ENCODE results near the gene DLK1. TPM values are rescaled to one million over a fixed set of nuclear protein-coding genes. Genes with fewer than 3 reads are reported as not detected.

The DLK1 gene
- total and polyA plus RNA-seq, 2 donors from 2014 or later = 0.17 TPM; not detected in 1

DNA sequence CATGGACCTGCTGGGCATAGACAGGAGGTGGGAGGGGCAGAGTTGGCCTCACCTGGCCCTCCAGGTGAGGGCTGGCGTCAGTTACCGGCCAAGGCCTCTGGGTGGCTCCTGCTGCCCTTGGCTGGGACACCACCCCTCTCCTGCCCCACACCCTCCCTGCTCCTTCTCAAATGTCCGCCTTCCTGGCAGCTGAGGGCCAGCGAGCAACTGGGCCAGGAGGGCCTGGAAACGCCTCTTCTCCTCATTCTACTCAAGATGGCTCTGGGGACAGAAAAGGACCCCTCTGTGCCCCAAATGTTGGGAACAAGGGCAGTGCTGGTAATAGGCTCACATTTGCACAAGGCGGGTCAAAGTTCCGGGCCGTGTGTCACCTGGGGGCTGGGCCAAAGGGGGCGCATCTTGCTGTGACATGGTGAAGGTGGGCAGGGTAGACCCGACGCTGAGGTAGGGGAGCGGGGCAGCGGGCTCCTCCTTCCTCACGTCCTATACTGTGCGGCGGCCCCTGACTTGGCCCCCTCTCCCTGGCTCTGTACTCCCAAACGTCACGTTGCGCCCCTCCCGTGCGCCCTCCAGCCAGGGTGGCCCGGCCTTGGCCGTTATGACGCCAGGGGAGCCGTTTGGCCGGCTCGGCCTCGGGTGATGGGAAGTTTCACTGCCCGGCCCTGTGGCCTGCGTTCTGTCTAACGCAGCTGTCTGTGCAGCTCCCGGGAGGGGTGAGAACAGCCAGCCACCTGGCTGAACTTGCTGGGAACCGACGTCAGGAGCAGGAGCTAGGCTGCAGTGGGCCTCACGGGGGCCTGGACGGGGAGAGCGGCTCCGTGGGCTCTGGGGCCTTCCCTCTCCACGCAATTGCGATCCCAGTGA lies 18.0 kb upstream of the DLK1 start:
- H3K27me3 ChIP-seq (ENCODE audit: control insufficient read depth, insufficient read depth, low read length) = no peaks in the 10 kb centered on the region
- H3K9ac ChIP-seq (ENCODE audit: low read length in 3 of 3) = no peak overlapping the region
- no peak overlapping the region for H3K4me3 ChIP-seq (ENCODE audit: low read length in 3 of 3)
- intact Hi-C loops (cut with DNase I) = no loop called here
- H3K9me3 ChIP-seq (ENCODE audit: control insufficient read depth in 2 of 3, insufficient read depth in 1 of 3, low read length in 3 of 3) = peaks cover 0 to 1% (median 0%) of the 10 kb centered on the region in 3 donors
- H3K36me3 ChIP-seq (ENCODE audit: control insufficient read depth in 2 of 3, insufficient read depth in 3 of 3, low read length in 3 of 3) = no peaks in the 10 kb centered on the region
- DNase-seq (peak in 2 of 5 donors; percentile 73 to 80), FAIRE-seq (no peak)
- TF ChIP-seq, protein P1, sequence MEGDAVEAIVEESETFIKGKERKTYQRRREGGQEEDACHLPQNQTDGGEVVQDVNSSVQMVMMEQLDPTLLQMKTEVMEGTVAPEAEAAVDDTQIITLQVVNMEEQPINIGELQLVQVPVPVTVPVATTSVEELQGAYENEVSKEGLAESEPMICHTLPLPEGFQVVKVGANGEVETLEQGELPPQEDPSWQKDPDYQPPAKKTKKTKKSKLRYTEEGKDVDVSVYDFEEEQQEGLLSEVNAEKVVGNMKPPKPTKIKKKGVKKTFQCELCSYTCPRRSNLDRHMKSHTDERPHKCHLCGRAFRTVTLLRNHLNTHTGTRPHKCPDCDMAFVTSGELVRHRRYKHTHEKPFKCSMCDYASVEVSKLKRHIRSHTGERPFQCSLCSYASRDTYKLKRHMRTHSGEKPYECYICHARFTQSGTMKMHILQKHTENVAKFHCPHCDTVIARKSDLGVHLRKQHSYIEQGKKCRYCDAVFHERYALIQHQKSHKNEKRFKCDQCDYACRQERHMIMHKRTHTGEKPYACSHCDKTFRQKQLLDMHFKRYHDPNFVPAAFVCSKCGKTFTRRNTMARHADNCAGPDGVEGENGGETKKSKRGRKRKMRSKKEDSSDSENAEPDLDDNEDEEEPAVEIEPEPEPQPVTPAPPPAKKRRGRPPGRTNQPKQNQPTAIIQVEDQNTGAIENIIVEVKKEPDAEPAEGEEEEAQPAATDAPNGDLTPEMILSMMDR (IDR thresholded peaks at IDR 0.05; ENCODE audit: borderline replicate concordance, extremely low read depth, insufficient read depth) = no peak
- no peaks in the 10 kb centered on the region for H3K4me1 ChIP-seq (ENCODE audit: control insufficient read depth in 2 of 3, insufficient read depth in 2 of 3, low read depth in 1 of 3, low read length in 3 of 3)
- no peak overlapping the region for H3K27ac ChIP-seq (ENCODE audit: low read depth in 2 of 2, low read length in 2 of 2)

DNA sequence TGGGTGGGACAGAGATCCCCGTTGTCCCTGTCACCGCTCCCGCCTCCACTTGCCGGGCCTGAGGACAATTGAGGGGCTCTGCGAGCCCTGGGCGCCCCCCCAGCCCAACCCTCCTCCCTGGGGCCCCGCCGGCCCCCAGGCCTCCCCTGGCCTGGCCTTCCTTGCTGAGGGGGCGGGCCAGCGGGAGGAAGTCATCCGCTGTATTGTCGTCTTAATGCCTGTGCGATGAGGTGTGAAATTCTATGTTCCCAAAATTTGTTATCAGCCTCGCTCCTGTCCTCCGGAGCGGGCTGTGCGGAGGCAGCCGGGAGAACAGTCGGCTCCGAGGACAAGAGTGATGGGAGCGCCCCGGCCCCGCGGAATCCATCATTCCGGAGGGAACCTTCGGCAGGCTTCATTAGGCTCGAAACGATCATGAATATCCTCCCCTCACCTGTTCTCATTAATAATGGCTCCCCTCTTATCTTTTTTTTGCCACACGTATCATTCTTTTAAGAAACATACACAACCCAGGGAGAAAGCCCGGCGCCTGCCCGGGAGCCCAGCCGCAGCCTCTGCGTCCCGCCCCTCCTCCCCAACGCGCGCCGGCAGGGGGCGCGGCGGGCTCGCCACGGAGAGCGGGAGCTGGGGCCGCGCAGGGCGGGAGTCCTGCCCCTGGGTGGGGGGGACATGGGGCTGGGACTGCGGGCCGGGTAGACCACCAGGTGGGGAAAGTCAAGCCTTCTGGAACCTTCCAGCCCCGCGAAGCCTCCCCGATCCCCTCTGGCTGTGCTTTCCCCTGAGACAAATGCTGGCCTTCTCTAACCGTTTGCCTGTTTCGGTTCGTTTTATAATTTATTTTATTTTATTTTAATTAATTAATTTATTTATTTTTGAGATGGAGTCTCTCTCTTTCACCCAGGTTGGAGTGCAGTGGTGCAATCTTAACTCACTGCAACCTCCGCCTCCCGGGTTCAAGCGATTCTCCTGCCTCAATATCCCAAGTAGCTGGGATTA lies 17.1 kb upstream of the DLK1 start:
- Histone ChIP-seq H3K36me3 (ENCODE audit: control insufficient read depth in 2 of 3, insufficient read depth in 3 of 3, low read length in 3 of 3) (no peaks in the 10 kb centered on the region), H3K9ac (ENCODE audit: low read length in 3 of 3) (no peak overlapping the region), H3K4me1 (ENCODE audit: control insufficient read depth in 2 of 3, insufficient read depth in 2 of 3, low read depth in 1 of 3, low read length in 3 of 3) (no peaks in the 10 kb centered on the region), H3K27ac (ENCODE audit: low read depth in 2 of 2, low read length in 2 of 2) (no peak overlapping the region), H3K27me3 (ENCODE audit: control insufficient read depth, insufficient read depth, low read length) (no peaks in the 10 kb centered on the region), H3K9me3 (ENCODE audit: control insufficient read depth in 2 of 3, insufficient read depth in 1 of 3, low read length in 3 of 3) (peaks cover 0 to 1% (median 0%) of the 10 kb centered on the region in 3 donors), H3K4me3 (ENCODE audit: low read length in 3 of 3) (no peak overlapping the region)
- FAIRE-seq (no peak), DNase-seq (peak in 4 of 5 donors; percentile 65 to 85 (median 74))
- TF ChIP-seq, protein P1 (IDR thresholded peaks at IDR 0.05; ENCODE audit: borderline replicate concordance, extremely low read depth, insufficient read depth) = peak; percentile 42
- intact Hi-C loops (cut with DNase I) = no loop called here

DNA sequence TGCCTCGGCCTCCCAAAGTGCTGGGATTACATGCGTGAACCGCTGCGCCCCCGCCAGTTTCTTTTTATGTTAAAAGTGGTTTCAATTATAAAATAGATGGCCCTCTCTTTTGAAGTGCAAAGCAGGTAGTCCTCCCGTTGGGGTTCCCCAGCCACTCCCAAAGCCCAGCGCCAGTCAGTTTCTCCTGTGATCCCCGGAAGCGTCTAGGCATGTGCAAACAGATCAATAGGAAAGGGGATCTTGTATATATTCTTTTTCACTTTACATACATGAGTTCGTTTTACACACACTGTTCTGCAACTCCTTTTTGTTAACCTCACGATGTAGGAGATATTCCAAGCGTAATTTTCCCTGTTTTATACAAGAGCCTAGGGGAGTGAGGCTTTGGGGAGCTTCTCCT lies 16.3 kb upstream of the DLK1 start:
- TF ChIP-seq, protein P1 (IDR thresholded peaks at IDR 0.05; ENCODE audit: borderline replicate concordance, extremely low read depth, insufficient read depth) = no peak
- H3K4me3 ChIP-seq (ENCODE audit: low read length in 3 of 3) = no peak overlapping the region
- intact Hi-C loops (cut with DNase I) = no loop called here
- H3K9ac ChIP-seq (ENCODE audit: low read length in 3 of 3) = no peak overlapping the region
- H3K4me1 ChIP-seq (ENCODE audit: control insufficient read depth in 2 of 3, insufficient read depth in 2 of 3, low read depth in 1 of 3, low read length in 3 of 3) = no peaks in the 10 kb centered on the region
- no peak overlapping the region for H3K27ac ChIP-seq (ENCODE audit: low read depth in 2 of 2, low read length in 2 of 2)
- no peaks in the 10 kb centered on the region for H3K36me3 ChIP-seq (ENCODE audit: control insufficient read depth in 2 of 3, insufficient read depth in 3 of 3, low read length in 3 of 3)
- H3K9me3 ChIP-seq (ENCODE audit: control insufficient read depth in 2 of 3, insufficient read depth in 1 of 3, low read length in 3 of 3) = peaks cover 0 to 1% (median 0%) of the 10 kb centered on the region in 3 donors
- FAIRE-seq = no peak
- H3K27me3 ChIP-seq (ENCODE audit: control insufficient read depth, insufficient read depth, low read length) = no peaks in the 10 kb centered on the region
- no peak for DNase-seq

Measured in kidney (tissue), 14 donors.